K562 treated with DMSO at 1 percent for 24 hours (cell line): ENCODE measurements around the gene ZNF432. TPM values are rescaled to one million over a fixed set of nuclear protein-coding genes. Genes with fewer than 3 reads are reported as not detected.

Experiments
- total RNA-seq: library from RNA; unstranded; fragments of 300-600 nt; gene quantifications from 2 replicates; pipeline ENCODE4 v1.2.3, GENCODE V29; 2022; ENCODE audit warnings: low read depth; ENCODE audit not compliant: insufficient read depth

The ZNF432 gene
- 1.7 and 2.7 TPM in 2 replicates for total RNA-seq

GRCh38 chr19:52048555-52049501 is at the start of gene ZNF432:
ZNF432 (minus strand) TSS chr19:52048838; CDS start chr19:52046868, 1,970 bp downstream.

GRCh38 chr19:52095172-52096014 is 46.8 kb upstream of the ZNF432 start, which contains the start of gene ZNF841:
ZNF841 (minus strand) TSS chr19:52095765; CDS start chr19:52084801, 10,964 bp downstream.

GRCh38 chr19:52028027-52028779 is 20.4 kb downstream of the ZNF432 start, which contains the start of gene ZNF614:
ZNF614 (minus strand) TSS chr19:52028379; CDS start chr19:52025745, 2,634 bp downstream.

GRCh38 chr19:52007806-52008557 is 40.7 kb downstream of the ZNF432 start, which contains the start of gene ZNF615:
ZNF615 (minus strand) TSS chr19:52008211; CDS start chr19:52003711, 4,500 bp downstream.

GRCh38 chr19:51986309-51987291 is 62.0 kb downstream of the ZNF432 start, which contains the start of gene ZNF350:
ZNF350 (minus strand) TSS chr19:51986840; CDS start chr19:51974360, 12,480 bp downstream.

Other genes starting within 250 kb of the ZNF432 start
- 3.2 and 5.3 TPM in 2 replicates for gene ZNF577, start 160.9 kb downstream of the ZNF432 start, total RNA-seq
- 2.2 TPM in 2 replicates for gene ZNF649, start 143.8 kb downstream of the ZNF432 start, total RNA-seq
- gene ZNF613, start 121.4 kb downstream of the ZNF432 start, total RNA-seq: 1.4 and 3.1 TPM in 2 replicates
- 1.5 and 3.0 TPM in 2 replicates for gene ZNF350, start 62.0 kb downstream of the ZNF432 start, total RNA-seq
- 2.5 and 3.9 TPM in 2 replicates for gene ZNF615, start 40.6 kb downstream of the ZNF432 start, total RNA-seq
- gene ZNF614, start 20.5 kb downstream of the ZNF432 start, total RNA-seq: 2.6 and 3.5 TPM in 2 replicates
- gene ZNF841, start 46.9 kb upstream of the ZNF432 start, total RNA-seq: 3.5 and 4.8 TPM in 2 replicates
- gene ZNF616, start 91.1 kb upstream of the ZNF432 start, total RNA-seq: 5.3 and 5.9 TPM in 2 replicates
- 0.54 and 0.94 TPM in 2 replicates for gene ZNF836, start 122.8 kb upstream of the ZNF432 start, total RNA-seq
- gene PPP2R1A, start 141.2 kb upstream of the ZNF432 start, total RNA-seq: 143 and 145 TPM in 2 replicates
- 2.9 and 4.0 TPM in 2 replicates for gene ZNF766, start 220.7 kb upstream of the ZNF432 start, total RNA-seq
- gene ZNF480, start 248.3 kb upstream of the ZNF432 start, total RNA-seq: 2.6 and 6.0 TPM in 2 replicates